Ovary (tissue), 9 donors: ENCODE measurements around the gene ERAS. TPM values are rescaled to one million over a fixed set of nuclear protein-coding genes. Genes with fewer than 3 reads are reported as not detected.
"Not testable (repeated sequence)": the region's sequence is repeated elsewhere in the genome, so short reads cannot be mapped to it uniquely, and the experiment has no call there.

ENCODE experiments used
- DNase-seq, 5 donors: peaks; one replicate each; pipeline ENCODE4 v3.0.0-alpha.2; 2019 to 2020
- H3K27ac ChIP-seq, 2 donors: fragments of 200-600 bp; one replicate each; pipeline versions ENCODE4 v1.5.1 to v1.8.0; 2019 to 2022
- H3K27me3 ChIP-seq: fragments of 200-600 bp; one replicate; pipeline ENCODE4 v1.8.0; 2022
- H3K36me3 ChIP-seq: fragments of 200-600 bp; sonication (generic); one replicate; pipeline ENCODE4 v1.5.1; 2019
- H3K4me1 ChIP-seq: one replicate; pipeline ENCODE4 v1.8.1; 2013; ENCODE audit warnings: mild to moderate bottlenecking, moderate library complexity; ENCODE audit not compliant: insufficient read depth
- H3K4me3 ChIP-seq: fragments of 200-600 bp; sonication (generic); one replicate; pipeline ENCODE4 v1.5.1; 2017
- H3K9me3 ChIP-seq, 2 donors: fragments of 200-600 bp in 1 of 2; sonication (generic) in 1 of 2; one replicate each; pipeline versions ENCODE4 v1.5.1 to v1.8.1; 2013 to 2019; ENCODE audit warnings: mild to moderate bottlenecking in 1 of 2, moderate library complexity in 1 of 2
- EP300 ChIP-seq: sonication (generic); formaldehyde crosslinking; IDR thresholded peaks from one replicate; pipeline ENCODE4 v1.6.1; 2017; ENCODE audit warnings: antibody characterized with exemption
- POLR2A ChIP-seq: fragments of 450-650 bp; IDR thresholded peaks from one replicate; pipeline ENCODE4 v1.6.1; 2017; ENCODE audit warnings: antibody characterized with exemption, mild to moderate bottlenecking, moderate library complexity
- WGBS, 3 donors: extraction: QIAGEN DNeasy Blood & Tissue Kit in 1 of 3; methylation state at CpG; one replicate each; pipeline versions ENCODE4 v1.1.5 to v1.1.7; 2013 to 2017; 5-methylcytosine and 5-hydroxymethylcytosine counted together
- intact Hi-C, 4 donors: fragments of 100-400 bp; cut with DNase I; formaldehyde crosslinking; loops; one replicate each; pipeline versions ENCODE4 v1.11.0 to v1.15.1; 2022 to 2023
- polyA plus RNA-seq, 2 donors: library from polyadenylated mRNA; stranded (reverse); fragments of 200-250 nt in 1 of 2; fragments of 350-450 nt in 1 of 2; fragmentation: Illumina TruSeq in 1 of 2; extraction: RNeasy Lipid Tissue Mini Kit (QIAGEN cat#74804) in 1 of 2; gene quantifications; one replicate each; pipeline ENCODE4 v1.2.3, GENCODE V29; 2013 to 2014
- small RNA-seq: library from RNA; depleted of rRNA; stranded (forward); fragments of <200 nt; gene quantifications from one replicate; pipeline ENCODE3, GENCODE V24; 2016
- total RNA-seq, 7 donors: library from RNA; depleted of rRNA in 2 of 7; stranded (reverse); fragments of >200 nt in 2 of 7; fragmentation: NEBNext Ultra II Directional in 3 of 7; extraction: Animal tissue kit (Norgen Biotek cat#: 25700) in 3 of 7; gene quantifications; one replicate each; pipeline versions ENCODE4 v1.1.0 to v1.2.4, GENCODE V29; 2016 to 2023
- TF ChIP-seq, protein P1 (sequence below), 3 donors: fragments of 450-650 bp in 2 of 3; fragments of 200-600 bp in 1 of 3; IDR thresholded peaks; one replicate each; pipeline versions ENCODE4 v1.5.1 to v1.8.0; 2016 to 2022; ENCODE audit warnings: antibody characterized with exemption in 3 of 3, mild to moderate bottlenecking in 1 of 3
- donor health status: DM: no; HTN: no; CAD: no; lungs with moderate emphysema.
- donor health status: DM: no; HTN: no; CAD: no.
- donor health status: Bipolar disorder and iron deficiency.
- donor health status: DM: yes; HTN: yes; CAD: no.
- donor health status: DM: no; HTN: no; CAD: no.
- donor health status: DM: yes; HTN: yes; CAD: no.

Gene ERAS
- total and polyA plus RNA-seq, 9 donors = not detected

GRCh38 chrX:48854898-48855297, 28.6 kb downstream of the ERAS start:
- Histone ChIP-seq H3K4me1 (no peaks in the 10 kb centered on the region), H3K4me3 (no peak overlapping the region), H3K27ac (no peak overlapping the region), H3K27me3 (no peaks in the 10 kb centered on the region), H3K9me3 (no peaks in the 10 kb centered on the region), H3K36me3 (no peaks in the 10 kb centered on the region)
- TF ChIP-seq, protein P1, sequence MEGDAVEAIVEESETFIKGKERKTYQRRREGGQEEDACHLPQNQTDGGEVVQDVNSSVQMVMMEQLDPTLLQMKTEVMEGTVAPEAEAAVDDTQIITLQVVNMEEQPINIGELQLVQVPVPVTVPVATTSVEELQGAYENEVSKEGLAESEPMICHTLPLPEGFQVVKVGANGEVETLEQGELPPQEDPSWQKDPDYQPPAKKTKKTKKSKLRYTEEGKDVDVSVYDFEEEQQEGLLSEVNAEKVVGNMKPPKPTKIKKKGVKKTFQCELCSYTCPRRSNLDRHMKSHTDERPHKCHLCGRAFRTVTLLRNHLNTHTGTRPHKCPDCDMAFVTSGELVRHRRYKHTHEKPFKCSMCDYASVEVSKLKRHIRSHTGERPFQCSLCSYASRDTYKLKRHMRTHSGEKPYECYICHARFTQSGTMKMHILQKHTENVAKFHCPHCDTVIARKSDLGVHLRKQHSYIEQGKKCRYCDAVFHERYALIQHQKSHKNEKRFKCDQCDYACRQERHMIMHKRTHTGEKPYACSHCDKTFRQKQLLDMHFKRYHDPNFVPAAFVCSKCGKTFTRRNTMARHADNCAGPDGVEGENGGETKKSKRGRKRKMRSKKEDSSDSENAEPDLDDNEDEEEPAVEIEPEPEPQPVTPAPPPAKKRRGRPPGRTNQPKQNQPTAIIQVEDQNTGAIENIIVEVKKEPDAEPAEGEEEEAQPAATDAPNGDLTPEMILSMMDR (IDR thresholded peaks at IDR 0.05) = no peak
- no peak for TF ChIP-seq POLR2A
- no peak for TF ChIP-seq EP300
- 40 to 51% (median 46%) methylated on average over 5 of the region's 5 CpGs for WGBS, 3 donors
- DNase-seq = no peak
- intact Hi-C loops = no loop called here

DNA sequence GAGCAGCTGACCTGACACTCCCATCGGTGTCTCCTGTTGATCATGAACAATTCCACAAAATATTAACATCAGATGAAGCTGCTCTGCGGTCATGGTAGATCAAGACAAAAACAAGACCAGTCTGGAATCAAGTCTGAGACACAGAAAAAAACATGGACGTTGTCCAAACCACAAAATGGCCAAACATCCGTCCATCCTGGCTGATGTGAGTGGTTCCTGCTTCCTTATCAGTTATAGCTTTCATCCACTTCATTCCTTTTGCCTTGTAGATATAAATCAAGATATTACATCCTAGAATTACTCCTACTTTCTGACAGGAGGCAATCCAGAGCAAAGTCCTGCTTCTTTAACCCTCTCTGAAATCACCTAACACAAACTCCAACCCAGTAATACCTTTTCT, 37.9 kb downstream of the ERAS start:
- no peaks in the 10 kb centered on the region for H3K27me3 ChIP-seq
- no peaks in the 10 kb centered on the region for H3K4me1 ChIP-seq
- H3K4me3 ChIP-seq = no peak overlapping the region
- no peak overlapping the region for H3K27ac ChIP-seq
- no peaks in the 10 kb centered on the region for H3K36me3 ChIP-seq
- no peaks in the 10 kb centered on the region for H3K9me3 ChIP-seq
- no peak for DNase-seq
- intact Hi-C loops = no loop called here
- TF ChIP-seq EP300 = no peak
- 23 to 35% (median 24%) methylated on average over 4 of the region's 4 CpGs for WGBS, 3 donors

- H3K27me3 ChIP-seq, H3K9me3 ChIP-seq, H3K27ac ChIP-seq, H3K36me3 ChIP-seq, H3K4me3 ChIP-seq, H3K4me1 ChIP-seq, DNase-seq, intact Hi-C loops: not testable (repeated sequence)
- WGBS, 3 donors = 38 to 64% (median 56%) methylated on average over 1 to 2 of the region's 2 CpGs
Measured at GRCh38 chrX:48872017-48872416, 45.7 kb downstream of the ERAS start.

DNA sequence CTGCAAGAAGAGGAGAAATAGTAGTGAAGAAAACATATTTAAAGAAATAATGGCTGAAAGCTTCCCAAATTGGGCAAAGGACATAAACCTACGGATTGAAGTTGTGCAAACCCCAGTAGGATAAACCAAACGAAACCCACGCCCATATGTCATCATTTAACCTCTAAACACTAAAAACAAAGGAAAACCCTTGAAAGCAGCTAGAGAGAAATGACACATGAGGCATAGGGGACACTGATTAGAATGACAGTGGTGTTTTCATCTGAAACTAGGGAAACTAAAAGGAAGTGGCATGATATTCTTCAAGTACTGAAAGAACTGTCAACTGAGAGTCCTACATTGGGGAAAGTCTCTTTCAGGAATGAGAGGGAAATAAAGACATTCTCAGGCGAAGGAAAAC, 50.6 kb downstream of the ERAS start:
- H3K4me1 ChIP-seq, H3K27ac ChIP-seq, H3K4me3 ChIP-seq, H3K9me3 ChIP-seq, DNase-seq, H3K27me3 ChIP-seq, H3K36me3 ChIP-seq, intact Hi-C loops: not testable (repeated sequence)
- 40 to 68% (median 53%) methylated on average over 4 of the region's 4 CpGs for WGBS, 3 donors

Small RNA genes lying within 50 kb of the gene (small RNA-seq; reads per million reads assigned to genes)
- gene RNU6-29P = not detected

Other genes starting within 250 kb of the ERAS start
- 100 to 1,000 TPM in 6 of 7 donors, 10 to 100 TPM in 1; 98.8 to 189 (median 148) TPM for gene WDR13, start 229.0 kb upstream of the ERAS start, total RNA-seq
- 100 to 1,000 TPM in 1 of 2 donors, 1 to 10 TPM in 1; 8.5 to 169 TPM for gene WDR13, start 229.0 kb upstream of the ERAS start, polyA plus RNA-seq
- 1 to 10 TPM in 6 of 7 donors, under 1 TPM in 1; 0.95 to 7.7 (median 3.1) TPM for gene WAS, start 142.7 kb upstream of the ERAS start, total RNA-seq
- gene WAS, start 142.7 kb upstream of the ERAS start, polyA plus RNA-seq = 1 to 10 TPM; 1.3 to 3.2 TPM
- 1 to 10 TPM; 3.2 to 7.7 (median 5.2) TPM for gene SUV39H1, start 129.8 kb upstream of the ERAS start, total RNA-seq
- 1 to 10 TPM; 3.5 to 5.6 TPM for gene SUV39H1, start 129.8 kb upstream of the ERAS start, polyA plus RNA-seq
- not detected for gene GLOD5, start 64.8 kb upstream of the ERAS start, total RNA-seq
- gene GLOD5, start 64.8 kb upstream of the ERAS start, polyA plus RNA-seq = not detected
- gene GATA1, start 39.9 kb upstream of the ERAS start, total RNA-seq = under 1 TPM in 1 of 7 donors, not detected in 6; 0.46 TPM
- under 1 TPM in 1 of 2 donors, not detected in 1; 0.08 TPM for gene GATA1, start 39.9 kb upstream of the ERAS start, polyA plus RNA-seq
- 100 to 1,000 TPM in 2 of 7 donors, 10 to 100 TPM in 5; 49.1 to 115 (median 86.1) TPM for gene HDAC6, start 24.4 kb upstream of the ERAS start, total RNA-seq
- 10 to 100 TPM; 56.7 to 95.3 TPM for gene HDAC6, start 24.4 kb upstream of the ERAS start, polyA plus RNA-seq
- gene PCSK1N, start 9.1 kb downstream of the ERAS start, total RNA-seq = 10 to 100 TPM in 1 of 7 donors, 1 to 10 TPM in 2, under 1 TPM in 4; 0.43 to 10.6 (median 0.84) TPM
- gene PCSK1N, start 9.1 kb downstream of the ERAS start, polyA plus RNA-seq = under 1 TPM in 1 of 2 donors, not detected in 1; 0.41 TPM
- gene TIMM17B, start 71.3 kb downstream of the ERAS start, total RNA-seq = 10 to 100 TPM; 28.1 to 43.9 (median 32.8) TPM
- 10 to 100 TPM in 1 of 2 donors, 1 to 10 TPM in 1; 7.2 to 37.2 TPM for gene TIMM17B, start 71.3 kb downstream of the ERAS start, polyA plus RNA-seq
- 100 to 1,000 TPM in 5 of 7 donors, 10 to 100 TPM in 2; 85.8 to 149 (median 105) TPM for gene PQBP1, start 71.4 kb downstream of the ERAS start, total RNA-seq
- gene PQBP1, start 71.4 kb downstream of the ERAS start, polyA plus RNA-seq = 100 to 1,000 TPM in 1 of 2 donors, 10 to 100 TPM in 1; 71.2 to 145 TPM
- gene SLC35A2, start 85.1 kb downstream of the ERAS start, total RNA-seq = 10 to 100 TPM in 4 of 7 donors, 1 to 10 TPM in 3; 8.2 to 18.8 (median 12.5) TPM
- gene SLC35A2, start 85.1 kb downstream of the ERAS start, polyA plus RNA-seq = 10 to 100 TPM; 10.3 to 14.3 TPM
- 10 to 100 TPM in 1 of 7 donors, 1 to 10 TPM in 6; 6.3 to 13.0 (median 8.8) TPM for gene PIM2, start 92.5 kb downstream of the ERAS start, total RNA-seq
- gene PIM2, start 92.5 kb downstream of the ERAS start, polyA plus RNA-seq = 10 to 100 TPM in 1 of 2 donors, 1 to 10 TPM in 1; 8.9 to 22.9 TPM
- gene OTUD5, start 131.1 kb downstream of the ERAS start, total RNA-seq = 10 to 100 TPM; 25.8 to 57.8 (median 53.8) TPM
- gene OTUD5, start 131.1 kb downstream of the ERAS start, polyA plus RNA-seq = 10 to 100 TPM; 41.9 to 72.7 TPM
- gene KCND1, start 145.3 kb downstream of the ERAS start, total RNA-seq = 1 to 10 TPM in 5 of 7 donors, under 1 TPM in 2; 0.76 to 4.6 (median 2.0) TPM
- gene KCND1, start 145.3 kb downstream of the ERAS start, polyA plus RNA-seq = 1 to 10 TPM; 1.9 to 4.2 TPM
- gene GRIPAP1, start 175.8 kb downstream of the ERAS start, total RNA-seq = 10 to 100 TPM; 21.9 to 45.0 (median 31.2) TPM
- gene GRIPAP1, start 175.8 kb downstream of the ERAS start, polyA plus RNA-seq = 10 to 100 TPM; 20.0 to 40.5 TPM
- gene TFE3, start 216.8 kb downstream of the ERAS start, total RNA-seq = 10 to 100 TPM; 44.8 to 69.4 (median 57.3) TPM
- gene TFE3, start 216.8 kb downstream of the ERAS start, polyA plus RNA-seq = 10 to 100 TPM; 42.1 to 49.2 TPM
- gene CCDC120, start 232.5 kb downstream of the ERAS start, total RNA-seq = 10 to 100 TPM in 3 of 7 donors, 1 to 10 TPM in 4; 3.3 to 11.2 (median 9.9) TPM
- 1 to 10 TPM; 3.8 to 4.6 TPM for gene CCDC120, start 232.5 kb downstream of the ERAS start, polyA plus RNA-seq
- 10 to 100 TPM; 14.4 to 54.0 (median 29.3) TPM for gene PRAF2, start 247.5 kb downstream of the ERAS start, total RNA-seq
- gene PRAF2, start 247.5 kb downstream of the ERAS start, polyA plus RNA-seq = 10 to 100 TPM; 29.1 to 51.2 TPM